Neural cell (in vitro differentiated cells): Measurements from ENCODE around the gene GPHN. TPM values are rescaled to one million over a fixed set of nuclear protein-coding genes. Genes with fewer than 3 reads are reported as not detected.

Source experiments
- H2AFZ ChIP-seq: fragments of 200-600, 300-800 bp; sonication (generic), shearing (Covaris generic); 2 replicates; pipeline ENCODE4 v1.6.0; 2014; ENCODE audit warnings: low read depth, mild to moderate bottlenecking, antibody characterized with exemption, low read length, moderate library complexity
- H3F3A ChIP-seq: fragments of 200-600 bp; shearing (Covaris generic); 2 replicates; pipeline ENCODE4 v1.6.1; 2016; ENCODE audit warnings: mild to moderate bottlenecking, moderate library complexity, mixed read lengths, antibody characterized with exemption, low read length; ENCODE audit not compliant: insufficient read depth, poor library complexity, severe bottlenecking
- H3K27ac ChIP-seq: fragments of 200-600, 300-800 bp; sonication (generic), shearing (Covaris generic); 2 replicates; pipeline ENCODE4 v1.5.1; 2014; ENCODE audit warnings: mild to moderate bottlenecking, low read length, moderate library complexity
- H3K27me3 ChIP-seq: fragments of 300-800, 200-600 bp; sonication (generic), shearing (Covaris generic); 2 replicates; pipeline ENCODE4 v1.6.0; 2014; ENCODE audit warnings: mild to moderate bottlenecking, low read depth, low read length, moderate library complexity; ENCODE audit not compliant: insufficient read depth
- H3K36me3 ChIP-seq: fragments of 300-800, 200-600 bp; sonication (generic), shearing (Covaris generic); 2 replicates; pipeline ENCODE4 v1.5.1; 2014; ENCODE audit warnings: mild to moderate bottlenecking, antibody characterized with exemption, low read length, moderate library complexity; ENCODE audit not compliant: insufficient read depth
- H3K4me2 ChIP-seq: fragments of 300-800, 200-600 bp; sonication (generic), shearing (Covaris generic); 2 replicates; pipeline ENCODE4 v1.6.0; 2014; ENCODE audit warnings: mild to moderate bottlenecking, low read length
- H3K4me3 ChIP-seq: fragments of 300-800, 200-600 bp; sonication (generic), shearing (Covaris generic); 2 replicates; pipeline ENCODE4 v1.5.1; 2014; ENCODE audit warnings: mild to moderate bottlenecking, low read length, moderate library complexity
- H3K79me2 ChIP-seq: fragments of 200-600 bp; shearing (Covaris generic); replicated peaks from 2 replicates; pipeline ENCODE4 v1.6.0; 2014; ENCODE audit warnings: mild to moderate bottlenecking, low read length, moderate library complexity; ENCODE audit not compliant: insufficient read depth
- H3K9ac ChIP-seq: fragments of 300-800, 200-600 bp; sonication (generic), shearing (Covaris generic); 2 replicates; pipeline ENCODE4 v1.6.1; 2016; ENCODE audit warnings: mild to moderate bottlenecking, low read length, mixed read lengths
- H3K9me2 ChIP-seq: fragments of 200-600 bp; shearing (Covaris generic); 2 replicates; pipeline ENCODE4 v1.6.1; 2016; ENCODE audit warnings: mild to moderate bottlenecking, low read length, mixed read lengths; ENCODE audit not compliant: insufficient read depth
- H3K9me3 ChIP-seq: fragments of 200-600, 300-800 bp; sonication (generic), shearing (Covaris generic); 2 replicates; pipeline ENCODE4 v1.6.1; 2016; ENCODE audit warnings: mild to moderate bottlenecking, mixed run types, low read length, moderate library complexity, mixed read lengths
- H4K20me1 ChIP-seq: fragments of 200-600 bp; shearing (Covaris generic); 2 replicates; pipeline ENCODE4 v1.6.1; 2016; ENCODE audit warnings: mild to moderate bottlenecking, mixed run types; ENCODE audit not compliant: insufficient read depth
- CTCF ChIP-seq: fragments of 450-650 bp; IDR thresholded peaks from 2 replicates; pipeline ENCODE4 v1.5.1; 2014; ENCODE audit warnings: antibody characterized with exemption, mild to moderate bottlenecking, moderate library complexity; ENCODE audit not compliant: poor library complexity, severe bottlenecking
- EP300 ChIP-seq: fragments of 450-650 bp; conservative IDR thresholded peaks from 2 replicates; pipeline ENCODE4 v1.6.1; 2014; ENCODE audit warnings: antibody characterized with exemption, mild to moderate bottlenecking, moderate library complexity; ENCODE audit not compliant: poor library complexity, severe bottlenecking
- EZH2 ChIP-seq: fragments of 200-600, 300-800 bp; shearing (Covaris generic), sonication (generic); IDR thresholded peaks from 2 replicates; pipeline ENCODE4 v1.6.1; 2014; ENCODE audit warnings: antibody characterized with exemption, low read length, borderline replicate concordance, mild to moderate bottlenecking; ENCODE audit not compliant: insufficient read depth, poor library complexity, severe bottlenecking
- MXI1 ChIP-seq: fragments of 450-650 bp; conservative IDR thresholded peaks from 2 replicates; pipeline ENCODE4 v1.6.1; 2014; ENCODE audit warnings: antibody characterized with exemption, mild to moderate bottlenecking; ENCODE audit not compliant: poor library complexity, severe bottlenecking
- POLR2AphosphoS5 ChIP-seq: IDR thresholded peaks from 2 replicates; pipeline ENCODE4 v1.6.1; 2012
- RAD21 ChIP-seq: fragments of 450-650 bp; conservative IDR thresholded peaks from 2 replicates; pipeline ENCODE4 v1.6.1; 2014; ENCODE audit warnings: antibody characterized with exemption, mild to moderate bottlenecking, moderate library complexity
- REST ChIP-seq: IDR thresholded peaks from 2 replicates; pipeline ENCODE4 v1.6.1; 2012; ENCODE audit warnings: borderline replicate concordance
- SMC3 ChIP-seq: fragments of 450-650 bp; conservative IDR thresholded peaks from 2 replicates; pipeline ENCODE4 v1.6.1; 2014; ENCODE audit warnings: antibody characterized with exemption, mild to moderate bottlenecking, moderate library complexity; ENCODE audit not compliant: poor library complexity
- TAF1 ChIP-seq: IDR thresholded peaks from 2 replicates; pipeline ENCODE4 v1.6.1; 2012; ENCODE audit warnings: low read depth
- polyA plus RNA-seq: library from polyadenylated mRNA; depleted of rRNA; stranded (reverse); fragments of >200 nt; gene quantifications from 2 replicates; pipeline ENCODE4 v1.2.3, GENCODE V29; 2014

The GPHN gene
- polyA plus RNA-seq, 1 donor from 2014 or later, result 135 TPM

- Histone ChIP-seq H3K9ac (no peak overlapping the region), H3K4me3 (no peak overlapping the region), H3K79me2 (no peaks in the 10 kb centered on the region), H3K36me3 (no peaks in the 10 kb centered on the region), H3K27me3 (no peaks in the 10 kb centered on the region), H3K9me3 (no peaks in the 10 kb centered on the region), H3K9me2 (no peaks in the 10 kb centered on the region), H2AFZ (no peak overlapping the region), H3K27ac (no peak overlapping the region), H3K4me2 (no peak overlapping the region), H3F3A (no peaks in the 10 kb centered on the region), H4K20me1 (no peaks in the 10 kb centered on the region)
- TF ChIP-seq TAF1 (no peak), MXI1 (no peak), EZH2 (no peak), RAD21 (no peak), REST (no peak), SMC3 (no peak), POLR2AphosphoS5 (no peak), CTCF (no peak), EP300 (no peak)
Measured at GRCh38 chr14:66974397-66975025, 466.6 kb downstream of the GPHN start.

GRCh38 chr14:66975251-66975650 lies 467.3 kb downstream of the GPHN start:
- H3K27me3 ChIP-seq, result no peaks in the 10 kb centered on the region
- H3K4me2 ChIP-seq, result no peak overlapping the region
- H3K9me2 ChIP-seq, result no peaks in the 10 kb centered on the region
- no peak overlapping the region for H3K9ac ChIP-seq
- no peaks in the 10 kb centered on the region for H3K79me2 ChIP-seq
- no peaks in the 10 kb centered on the region for H4K20me1 ChIP-seq
- no peaks in the 10 kb centered on the region for H3K36me3 ChIP-seq
- no peaks in the 10 kb centered on the region for H3F3A ChIP-seq
- TF ChIP-seq EZH2, result no peak
- TF ChIP-seq CTCF, result no peak
- TF ChIP-seq MXI1, result no peak
- TF ChIP-seq SMC3, result no peak
- H2AFZ ChIP-seq, result no peak overlapping the region
- no peak overlapping the region for H3K4me3 ChIP-seq
- no peak overlapping the region for H3K27ac ChIP-seq
- H3K9me3 ChIP-seq, result no peaks in the 10 kb centered on the region
